GM18502 (cell line): Measurements from ENCODE around the gene JDP2.

Experiments
- ATAC-seq: cut with Tn5 transposase; IDR thresholded peaks from one replicate; pipeline ENCODE4 v1.9.1; 2021; ENCODE audit warnings: mild to moderate bottlenecking; ENCODE audit not compliant: unreplicated experiment, poor library complexity

Gene JDP2

DNA sequence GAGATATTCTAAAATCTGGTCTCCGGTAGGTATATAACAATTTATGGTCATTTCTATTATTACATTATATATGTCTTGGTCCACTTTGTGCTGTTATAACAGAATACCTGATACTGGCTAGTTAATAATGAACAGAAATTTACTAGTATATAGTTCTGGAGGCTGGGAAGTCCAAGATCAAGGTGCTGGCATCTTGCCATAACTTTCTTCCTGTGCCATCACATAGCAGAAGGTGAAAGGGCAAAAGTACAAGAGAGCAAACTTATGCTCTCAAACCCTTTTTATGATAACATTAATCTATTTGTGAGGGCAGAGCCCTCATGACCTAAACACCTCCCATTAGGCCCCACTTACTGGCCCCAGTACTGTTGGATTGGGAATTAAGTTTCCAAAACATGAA lies 76.6 kb downstream of the JDP2 start:
- ATAC-seq: no peak

- no peak for ATAC-seq
These were observed 79.1 kb downstream of the JDP2 start for GRCh38 chr14:75506930-75507329.

DNA sequence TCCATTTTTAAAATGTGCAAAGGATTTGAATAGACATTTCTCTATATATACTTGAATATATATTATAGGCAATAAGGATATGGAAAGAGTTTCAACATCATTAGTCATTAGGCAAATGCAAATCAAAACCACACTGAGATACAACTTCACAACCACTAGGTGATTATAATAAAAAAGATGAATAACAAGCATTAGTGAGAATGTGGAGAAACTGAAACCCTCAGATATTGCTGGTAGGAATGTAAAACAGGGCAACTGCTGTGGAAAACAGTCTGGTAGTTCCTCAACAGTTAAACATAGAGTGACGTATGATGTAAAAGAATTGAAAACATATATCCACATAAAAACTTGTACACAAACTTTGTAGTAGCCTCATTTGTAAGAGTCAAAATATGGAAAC lies 82.7 kb downstream of the JDP2 start:
- no peak for ATAC-seq

GRCh38 chr14:75511201-75511600 lies 83.4 kb downstream of the JDP2 start:
- ATAC-seq: no peak

DNA sequence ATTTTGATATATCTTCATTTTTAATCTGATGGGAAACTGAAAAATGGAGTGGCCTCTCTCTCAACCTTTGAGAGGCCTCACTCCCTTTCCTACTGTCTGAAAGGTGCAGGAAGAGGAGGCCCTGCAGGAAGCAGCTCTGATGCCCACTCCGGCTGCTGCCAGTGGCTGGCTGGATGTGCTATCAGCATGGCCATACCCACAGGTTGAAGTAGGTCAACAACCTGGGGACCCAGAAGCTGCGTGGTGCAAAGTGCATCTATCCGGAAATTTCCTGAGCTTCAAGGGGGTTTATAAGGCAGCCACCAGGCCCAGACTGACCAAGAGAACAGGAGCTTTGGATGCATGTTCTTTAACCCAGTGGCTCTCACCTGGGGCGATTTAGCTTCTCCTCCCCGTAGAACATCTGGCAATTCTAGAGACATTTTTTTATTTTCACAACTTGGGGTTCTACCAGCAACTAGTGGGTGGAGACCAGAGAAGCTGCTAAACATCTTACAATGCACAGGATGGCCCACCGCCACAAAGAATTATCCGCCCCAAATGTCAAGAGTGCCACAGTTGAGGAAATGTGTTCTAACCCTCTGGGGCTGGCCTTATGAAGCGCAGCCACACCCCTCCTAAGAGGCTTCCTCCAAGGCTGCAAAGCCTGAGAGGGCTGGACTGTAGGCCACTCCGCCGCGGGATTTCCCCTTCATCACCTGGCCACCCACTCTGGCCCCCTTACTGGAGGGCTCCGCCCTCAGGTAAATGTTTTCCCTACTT lies 86.3 kb downstream of the JDP2 start:
- peak; percentile 48 for ATAC-seq

DNA sequence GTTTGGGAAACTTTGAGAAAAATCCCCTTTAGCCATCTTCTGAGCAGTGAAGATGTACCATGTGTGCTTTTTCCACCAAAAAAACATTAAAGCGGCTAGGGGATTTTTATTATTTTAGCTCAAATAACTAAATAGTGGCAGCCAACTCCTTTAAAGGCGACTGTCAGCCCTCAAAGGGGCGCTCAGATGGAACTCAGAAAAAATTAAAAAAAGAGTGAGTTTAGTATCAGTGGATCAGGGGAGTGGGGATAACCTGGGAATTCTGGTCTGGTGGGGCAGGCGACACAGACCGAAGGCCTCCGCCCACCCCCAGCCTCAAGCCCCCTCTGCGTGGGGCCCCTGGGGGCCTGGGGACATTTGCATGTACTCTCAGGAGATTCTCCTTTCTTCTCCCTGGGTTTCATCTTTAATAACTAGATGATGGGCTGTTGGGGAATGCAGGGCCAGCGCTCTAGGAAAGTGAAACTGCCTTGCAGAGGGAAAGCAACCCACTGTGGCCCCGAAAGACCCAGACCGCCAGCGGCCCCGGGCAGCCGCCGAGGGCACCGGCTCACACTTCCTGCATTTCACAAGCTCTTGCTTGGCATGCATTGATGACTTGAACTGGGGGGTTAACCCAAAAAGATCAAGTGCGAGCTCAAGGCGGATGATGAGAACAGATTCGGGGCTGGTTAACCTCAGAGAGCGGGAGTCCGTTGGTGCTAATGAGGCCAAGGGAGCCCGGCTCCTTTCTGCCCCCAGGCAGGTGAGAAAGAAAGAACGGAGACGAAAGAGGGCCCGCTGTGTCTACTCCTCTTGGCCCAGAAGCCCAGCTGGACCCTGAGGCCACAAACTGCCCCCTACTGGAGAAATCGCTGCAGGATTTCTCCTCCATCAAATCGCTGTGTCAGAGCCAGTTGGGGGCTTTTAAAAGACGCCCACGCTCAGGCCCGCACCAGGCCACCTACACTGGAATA lies 87.1 kb downstream of the JDP2 start:
- peak; percentile 49 for ATAC-seq

GRCh38 chr14:75515629-75515996 lies 87.8 kb downstream of the JDP2 start:
- ATAC-seq: peak; percentile 52

DNA sequence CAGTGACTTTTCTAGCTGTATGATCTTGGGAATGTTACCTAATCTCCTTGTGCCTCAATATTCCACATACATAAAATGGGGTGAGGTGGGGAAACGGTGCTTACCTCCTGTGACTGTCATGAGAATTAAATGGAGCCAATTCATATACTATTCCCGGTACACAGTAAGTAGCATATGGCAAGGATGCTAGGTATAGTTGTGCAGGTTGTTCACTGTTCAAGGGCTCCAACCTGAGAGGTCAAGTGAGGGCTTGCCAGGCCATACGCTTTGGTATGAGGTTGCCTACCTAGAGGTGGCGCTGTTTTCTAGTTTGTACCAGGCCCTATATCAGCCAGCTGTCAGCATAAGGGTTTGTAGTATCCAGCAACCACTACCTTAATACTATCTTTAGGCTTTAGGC lies 90.8 kb downstream of the JDP2 start:
- ATAC-seq: no peak

- no peak for ATAC-seq
These were observed 91.6 kb downstream of the JDP2 start for GRCh38 chr14:75519394-75519793.

GRCh38 chr14:75519826-75520728 lies 92.3 kb downstream of the JDP2 start:
- ATAC-seq: no peak

DNA sequence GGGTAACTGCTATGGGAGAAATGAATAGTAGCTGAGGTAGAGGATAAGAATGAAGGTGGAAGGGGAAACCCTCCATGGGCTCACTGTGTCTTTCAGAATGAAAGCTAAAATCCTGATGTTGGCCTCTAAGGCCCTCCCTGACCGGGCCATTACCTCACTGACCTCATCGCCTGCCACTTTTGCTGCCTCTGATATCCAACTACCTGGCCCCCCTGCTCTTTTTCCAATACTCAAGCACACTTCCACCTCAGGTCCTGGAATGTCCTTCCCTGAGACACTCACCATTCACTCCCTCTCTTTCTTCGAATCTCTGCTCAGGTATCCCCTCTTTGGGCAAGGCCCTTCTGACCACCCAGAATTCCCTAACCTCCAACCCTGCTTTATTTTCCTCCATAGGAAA lies 93.0 kb downstream of the JDP2 start:
- no peak for ATAC-seq

GRCh38 chr14:75521415-75522199 lies 93.8 kb downstream of the JDP2 start:
- peak; percentile 25 for ATAC-seq

DNA sequence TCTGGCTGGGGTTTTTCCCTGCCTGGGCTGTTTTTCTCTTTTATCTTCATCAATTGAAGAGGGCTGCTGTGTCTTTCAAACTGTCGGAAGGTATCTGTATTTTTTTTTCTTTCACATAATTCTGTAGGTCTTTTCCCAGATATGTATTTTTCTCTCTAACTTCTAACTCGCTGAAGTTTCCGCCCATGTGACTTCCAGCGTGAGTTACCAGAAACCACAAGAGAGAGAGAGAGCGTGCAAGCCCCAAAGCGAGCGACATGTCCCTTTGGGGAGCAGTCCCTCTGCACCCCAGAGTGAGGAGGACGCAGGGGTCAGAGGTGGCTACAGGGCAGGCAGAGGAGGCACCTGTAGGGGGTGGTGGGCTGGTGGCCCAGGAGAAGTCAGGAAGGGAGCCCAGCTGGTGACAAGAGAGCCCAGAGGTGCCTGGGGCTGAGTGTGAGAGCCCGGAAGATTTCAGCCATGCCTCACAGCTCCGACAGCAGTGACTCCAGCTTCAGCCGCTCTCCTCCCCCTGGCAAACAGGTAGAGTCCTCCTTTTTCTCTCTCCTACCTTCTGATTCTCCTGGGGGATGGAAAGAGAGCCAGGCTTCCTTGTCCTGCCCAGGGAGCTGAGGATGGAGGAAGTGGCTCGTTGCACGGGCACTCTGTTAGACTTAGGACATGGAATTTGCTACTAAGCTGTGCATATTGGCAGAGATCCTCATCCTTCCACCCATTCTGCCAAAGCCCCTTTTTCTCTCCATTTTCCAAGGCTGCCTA lies 94.6 kb downstream of the JDP2 start, which contains the start of gene BATF:
Gene BATF, plus strand, starts transcription at position 246 of the 759 bp plus-strand sequence. Its CDS starts 214 bp downstream, at position 460.
- ATAC-seq: peak; percentile 60

- no peak for ATAC-seq
These were observed 95.1 kb downstream of the JDP2 start for GRCh38 chr14:75522983-75523318.
